ENCODE measurements around the gene HMGN1.
A peak's percentile ranks its signal among the peaks of the same experiment; 100 is the strongest.

HMGN1 gene, protein sequence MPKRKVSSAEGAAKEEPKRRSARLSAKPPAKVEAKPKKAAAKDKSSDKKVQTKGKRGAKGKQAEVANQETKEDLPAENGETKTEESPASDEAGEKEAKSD

GRCh38 chr21:39348355-39349210 is at the start of gene HMGN1:
TSS of gene HMGN1 (minus strand) at chr21:39349088. CDS start at chr21:39348917, 171 bp downstream.
- H3K4me3 ChIP-seq (ENCODE audit: low read length) = peak within 1 kb of the TSS; percentile 97
- TF ChIP-seq, protein P1, sequence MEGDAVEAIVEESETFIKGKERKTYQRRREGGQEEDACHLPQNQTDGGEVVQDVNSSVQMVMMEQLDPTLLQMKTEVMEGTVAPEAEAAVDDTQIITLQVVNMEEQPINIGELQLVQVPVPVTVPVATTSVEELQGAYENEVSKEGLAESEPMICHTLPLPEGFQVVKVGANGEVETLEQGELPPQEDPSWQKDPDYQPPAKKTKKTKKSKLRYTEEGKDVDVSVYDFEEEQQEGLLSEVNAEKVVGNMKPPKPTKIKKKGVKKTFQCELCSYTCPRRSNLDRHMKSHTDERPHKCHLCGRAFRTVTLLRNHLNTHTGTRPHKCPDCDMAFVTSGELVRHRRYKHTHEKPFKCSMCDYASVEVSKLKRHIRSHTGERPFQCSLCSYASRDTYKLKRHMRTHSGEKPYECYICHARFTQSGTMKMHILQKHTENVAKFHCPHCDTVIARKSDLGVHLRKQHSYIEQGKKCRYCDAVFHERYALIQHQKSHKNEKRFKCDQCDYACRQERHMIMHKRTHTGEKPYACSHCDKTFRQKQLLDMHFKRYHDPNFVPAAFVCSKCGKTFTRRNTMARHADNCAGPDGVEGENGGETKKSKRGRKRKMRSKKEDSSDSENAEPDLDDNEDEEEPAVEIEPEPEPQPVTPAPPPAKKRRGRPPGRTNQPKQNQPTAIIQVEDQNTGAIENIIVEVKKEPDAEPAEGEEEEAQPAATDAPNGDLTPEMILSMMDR (conservative IDR thresholded peaks at IDR 0.05; ENCODE audit: low read depth, low read length) = no peak
- DNase-seq (ENCODE audit: low read depth) = peak; percentile 51

DNA sequence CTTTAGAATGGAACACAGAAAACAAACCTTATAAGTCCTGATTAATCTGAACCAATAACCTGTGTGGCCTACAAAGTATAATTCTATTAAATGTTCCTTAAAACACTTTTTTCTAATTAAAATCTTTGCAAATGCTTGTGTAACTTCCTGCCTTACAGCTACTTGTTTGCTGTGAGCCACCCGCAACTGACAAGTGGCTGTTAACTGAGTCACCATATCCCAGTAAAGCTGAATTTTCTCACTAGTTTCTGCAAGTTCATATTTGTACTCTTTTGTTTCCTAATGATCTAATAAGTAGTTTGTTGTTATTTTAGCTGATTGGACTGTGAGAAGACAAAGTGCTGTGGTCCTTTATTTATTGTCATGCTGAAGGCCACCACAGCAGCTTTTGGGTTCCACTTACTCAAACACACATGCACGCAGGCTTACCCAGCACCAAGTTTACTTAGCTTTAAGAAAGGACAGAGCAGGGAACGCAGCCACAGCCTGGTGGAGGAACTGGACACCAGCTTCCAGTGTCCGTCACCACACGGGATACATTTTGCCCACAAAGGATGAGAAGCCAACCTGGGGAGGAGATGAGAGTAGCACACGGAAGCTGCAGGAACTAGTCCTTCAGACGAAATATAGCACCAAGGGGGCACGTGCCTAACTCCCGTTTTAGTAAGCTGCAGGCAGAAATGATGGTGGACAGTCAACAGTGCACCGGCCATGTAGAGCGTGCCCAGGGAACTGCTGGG is 48.9 kb upstream of the HMGN1 start:
- TF ChIP-seq, protein P1 (conservative IDR thresholded peaks at IDR 0.05; ENCODE audit: low read depth, low read length) = no peak
- DNase-seq (ENCODE audit: low read depth) = no peak
- no peak overlapping the region for H3K4me3 ChIP-seq (ENCODE audit: low read length)

- no peak overlapping the region for H3K4me3 ChIP-seq (ENCODE audit: low read length)
- DNase-seq (ENCODE audit: low read depth) = no peak
- TF ChIP-seq, protein P1 (conservative IDR thresholded peaks at IDR 0.05; ENCODE audit: low read depth, low read length) = no peak
Measured at GRCh38 chr21:39392981-39393380, 44.1 kb upstream of the HMGN1 start.

DNA sequence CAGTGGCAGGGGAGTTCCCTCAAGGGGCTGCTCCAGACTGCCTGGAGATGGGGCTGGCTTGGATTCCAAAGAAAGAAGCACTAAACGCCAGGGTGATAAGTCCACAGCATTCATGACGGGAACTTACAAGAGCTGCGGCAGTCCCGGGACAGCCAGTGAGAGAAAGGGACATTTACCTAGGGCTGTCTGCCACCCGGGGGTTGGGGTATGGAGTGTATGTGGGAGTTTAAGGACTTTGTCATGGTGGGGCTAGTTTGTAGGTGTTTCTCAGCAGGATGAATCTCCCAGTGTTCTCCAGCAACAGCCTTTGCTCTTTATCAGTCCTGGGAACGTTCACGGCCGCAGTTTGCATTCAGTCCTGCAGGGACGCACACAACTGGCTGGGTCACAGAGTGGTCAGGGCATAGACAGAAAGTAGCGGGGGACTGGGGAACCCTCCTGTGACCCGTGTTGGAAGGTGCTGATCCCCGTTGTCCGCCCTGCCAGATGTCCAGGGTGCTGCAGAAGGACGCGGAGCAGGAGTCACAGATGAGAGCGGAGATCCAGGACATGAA is 41.4 kb upstream of the HMGN1 start:
- no peak overlapping the region for H3K4me3 ChIP-seq (ENCODE audit: low read length)
- TF ChIP-seq, protein P1 (conservative IDR thresholded peaks at IDR 0.05; ENCODE audit: low read depth, low read length) = no peak

DNA sequence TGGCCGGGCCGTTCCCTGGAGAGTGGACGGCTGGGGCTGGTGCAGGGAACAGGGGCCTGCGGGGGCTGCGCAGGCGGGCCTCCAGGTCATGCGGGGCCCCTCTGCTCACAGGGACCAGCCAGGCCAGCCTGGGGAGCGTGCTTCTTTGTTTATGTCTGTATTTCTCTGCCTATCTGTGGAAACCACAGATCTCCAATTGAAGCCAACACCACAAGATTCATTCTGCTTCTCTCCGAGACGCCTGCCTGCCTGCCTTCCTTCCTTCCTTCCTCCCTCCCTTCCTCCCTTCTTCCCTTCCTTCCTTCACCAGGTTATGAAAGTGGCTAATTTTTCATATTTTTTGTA is 39.9 kb upstream of the HMGN1 start:
- no peak for DNase-seq (ENCODE audit: low read depth)
- no peak overlapping the region for H3K4me3 ChIP-seq (ENCODE audit: low read length)

More for the DNA sequence above, 41.4 kb upstream of the HMGN1 start:
- DNase-seq (ENCODE audit: low read depth) = no peak

GRCh38 chr21:39388038-39388810 is 39.3 kb upstream of the HMGN1 start:
- peak; percentile 33 for DNase-seq (ENCODE audit: low read depth)
- TF ChIP-seq, protein P1 (conservative IDR thresholded peaks at IDR 0.05; ENCODE audit: low read depth, low read length) = peak; percentile 87
- peak overlapping the region; percentile 61 for H3K4me3 ChIP-seq (ENCODE audit: low read length)

More for the DNA sequence above, 39.9 kb upstream of the HMGN1 start:
- TF ChIP-seq, protein P1 (conservative IDR thresholded peaks at IDR 0.05; ENCODE audit: low read depth, low read length) = no peak
